ENCODE measurements around the gene PYGL.

PYGL gene

DNA sequence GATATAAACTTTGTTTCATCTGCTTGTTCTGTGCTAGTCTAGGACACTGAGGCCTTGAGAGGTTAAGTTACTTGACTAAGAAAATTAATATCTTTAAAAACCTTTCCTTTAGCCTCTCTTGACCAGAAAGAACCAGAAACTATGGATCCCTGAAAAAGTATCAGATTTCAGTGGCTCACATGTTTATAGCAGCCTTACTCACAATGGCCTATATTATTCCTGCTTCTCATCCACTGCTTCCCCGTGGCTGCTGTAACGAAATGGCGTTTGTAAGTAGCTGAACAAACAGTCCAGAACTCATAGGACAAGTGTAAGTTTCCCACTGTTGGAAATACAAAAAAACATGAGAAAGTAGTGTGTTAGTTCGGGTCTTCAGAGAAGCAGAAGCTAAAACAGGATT lies 3.2 kb upstream of the PYGL start:
- WGBS = 69% methylated on average over 4 of the region's 4 CpGs
- no peak for DNase-seq

DNA sequence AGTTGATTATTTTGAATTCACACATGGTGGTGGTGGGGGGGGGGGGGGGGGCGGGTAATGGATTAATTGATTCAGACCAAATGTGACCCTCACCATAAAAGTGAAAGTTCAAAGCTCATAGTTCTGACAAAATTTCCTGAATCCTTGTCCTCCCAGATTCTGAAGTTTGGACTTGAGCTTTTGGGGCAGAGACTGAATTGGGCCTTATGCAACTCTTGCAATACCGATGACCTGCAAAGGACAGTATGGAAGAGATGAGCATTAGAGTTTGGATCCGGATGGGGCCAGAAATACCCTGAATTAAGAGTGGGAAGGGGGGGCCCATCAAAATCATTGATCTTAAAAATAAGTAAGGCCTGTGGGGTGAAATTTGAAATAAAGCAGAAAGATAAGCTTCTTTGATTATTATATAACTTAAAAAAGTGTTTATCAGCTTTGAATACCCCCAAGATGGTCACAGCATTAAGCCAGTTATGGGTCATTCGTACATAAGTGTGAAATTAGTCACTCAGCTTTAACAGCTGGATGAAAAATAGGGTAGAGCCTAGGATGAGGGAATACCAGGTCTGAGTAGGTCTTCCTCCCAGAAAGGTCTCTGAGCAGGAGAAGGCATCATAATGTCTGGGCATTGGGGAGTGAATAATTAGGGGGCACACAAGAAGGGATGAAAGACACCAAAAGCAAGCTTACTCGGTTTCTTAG lies 2.1 kb upstream of the PYGL start:
- Histone ChIP-seq H2AFZ (ENCODE audit: low read depth, low read length) (no peak overlapping the region), H3K27ac (ENCODE audit: low read length, poor library complexity, severe bottlenecking) (no peak overlapping the region), H3K4me3 (ENCODE audit: insufficient read depth in 1 of 2, low read depth in 1 of 2, low read length in 2 of 2) (no peak overlapping the region), H2BK15ac (ENCODE audit: low read depth, poor library complexity, severe bottlenecking) (no peak overlapping the region), H3K36me3 (ENCODE audit: control insufficient read depth in 1 of 2, insufficient read depth in 2 of 2, low read depth in 1 of 2, low read length in 2 of 2) (peaks cover 0 to 9% of the 10 kb centered on the region in 2 experiments), H4K91ac (ENCODE audit: low read length) (no peak overlapping the region), H3K23ac (ENCODE audit: low read length in 2 of 2) (no peak overlapping the region), H3K27me3 (ENCODE audit: control insufficient read depth in 1 of 2, insufficient read depth in 1 of 2, low read length in 2 of 2) (no peaks in the 10 kb centered on the region), H3K4ac (ENCODE audit: low read depth in 1 of 2, low read length in 2 of 2) (no peak overlapping the region), H3K4me2 (ENCODE audit: low read length, poor library complexity, severe bottlenecking) (no peak overlapping the region), H2BK5ac (ENCODE audit: low read depth, low read length, poor library complexity, severe bottlenecking) (no peak overlapping the region), H3K14ac (ENCODE audit: low read length in 2 of 2) (no peak overlapping the region), H3K79me1 (replicated peaks; ENCODE audit: low read length, poor library complexity, severe bottlenecking) (peaks cover 2% of the 10 kb centered on the region), H4K8ac (ENCODE audit: low read length) (no peak overlapping the region), H2AK5ac (ENCODE audit: low read length, severe bottlenecking) (no peak overlapping the region), H3K9ac (ENCODE audit: low read length) (no peak overlapping the region), H3K9me3 (ENCODE audit: control insufficient read depth, low read length) (no peaks in the 10 kb centered on the region), H3K4me1 (ENCODE audit: control insufficient read depth, insufficient read depth, low read depth, low read length) (peaks cover 4% of the 10 kb centered on the region), H3K18ac (ENCODE audit: low read depth in 1 of 2, low read length in 2 of 2) (no peak overlapping the region), H2BK12ac (ENCODE audit: low read length in 2 of 2) (no peak overlapping the region), H2BK120ac (ENCODE audit: low read depth, low read length) (no peak overlapping the region)
- no peak for DNase-seq
- WGBS = 89% methylated on average over 4 of the region's 5 CpGs

More for the DNA sequence above, 3.2 kb upstream of the PYGL start:
- no peak overlapping the region for H3K27ac ChIP-seq (ENCODE audit: low read length, poor library complexity, severe bottlenecking)
- H3K9me3 ChIP-seq (ENCODE audit: control insufficient read depth, low read length) = no peaks in the 10 kb centered on the region
- no peak overlapping the region for H2BK12ac ChIP-seq (ENCODE audit: low read length in 2 of 2)
- H2AFZ ChIP-seq (ENCODE audit: low read depth, low read length) = peak overlapping the region; percentile 19
- no peak overlapping the region for H2BK5ac ChIP-seq (ENCODE audit: low read depth, low read length, poor library complexity, severe bottlenecking)
- H4K91ac ChIP-seq (ENCODE audit: low read length) = no peak overlapping the region
- no peak overlapping the region for H3K4me2 ChIP-seq (ENCODE audit: low read length, poor library complexity, severe bottlenecking)
- H3K4me1 ChIP-seq (ENCODE audit: control insufficient read depth, insufficient read depth, low read depth, low read length) = peaks cover 7% of the 10 kb centered on the region
- H3K9ac ChIP-seq (ENCODE audit: low read length) = no peak overlapping the region
- no peak overlapping the region for H4K8ac ChIP-seq (ENCODE audit: low read length)
- no peaks in the 10 kb centered on the region for H3K27me3 ChIP-seq (ENCODE audit: control insufficient read depth in 1 of 2, insufficient read depth in 1 of 2, low read length in 2 of 2)
- H2BK15ac ChIP-seq (ENCODE audit: low read depth, poor library complexity, severe bottlenecking) = no peak overlapping the region
- no peak overlapping the region for H2AK5ac ChIP-seq (ENCODE audit: low read length, severe bottlenecking)
- no peak overlapping the region for H3K14ac ChIP-seq (ENCODE audit: low read length in 2 of 2)
- H3K23ac ChIP-seq (ENCODE audit: low read length in 2 of 2) = no peak overlapping the region
- no peak overlapping the region for H3K4me3 ChIP-seq (ENCODE audit: insufficient read depth in 1 of 2, low read depth in 1 of 2, low read length in 2 of 2)
- H3K79me1 ChIP-seq (replicated peaks; ENCODE audit: low read length, poor library complexity, severe bottlenecking) = peaks cover 2% of the 10 kb centered on the region
- H3K36me3 ChIP-seq (ENCODE audit: control insufficient read depth in 1 of 2, insufficient read depth in 2 of 2, low read depth in 1 of 2, low read length in 2 of 2) = peaks cover 0 to 2% of the 10 kb centered on the region in 2 experiments
- H3K18ac ChIP-seq (ENCODE audit: low read depth in 1 of 2, low read length in 2 of 2) = no peak overlapping the region
- H3K4ac ChIP-seq (ENCODE audit: low read depth in 1 of 2, low read length in 2 of 2) = no peak overlapping the region
- no peak overlapping the region for H2BK120ac ChIP-seq (ENCODE audit: low read depth, low read length)

DNA sequence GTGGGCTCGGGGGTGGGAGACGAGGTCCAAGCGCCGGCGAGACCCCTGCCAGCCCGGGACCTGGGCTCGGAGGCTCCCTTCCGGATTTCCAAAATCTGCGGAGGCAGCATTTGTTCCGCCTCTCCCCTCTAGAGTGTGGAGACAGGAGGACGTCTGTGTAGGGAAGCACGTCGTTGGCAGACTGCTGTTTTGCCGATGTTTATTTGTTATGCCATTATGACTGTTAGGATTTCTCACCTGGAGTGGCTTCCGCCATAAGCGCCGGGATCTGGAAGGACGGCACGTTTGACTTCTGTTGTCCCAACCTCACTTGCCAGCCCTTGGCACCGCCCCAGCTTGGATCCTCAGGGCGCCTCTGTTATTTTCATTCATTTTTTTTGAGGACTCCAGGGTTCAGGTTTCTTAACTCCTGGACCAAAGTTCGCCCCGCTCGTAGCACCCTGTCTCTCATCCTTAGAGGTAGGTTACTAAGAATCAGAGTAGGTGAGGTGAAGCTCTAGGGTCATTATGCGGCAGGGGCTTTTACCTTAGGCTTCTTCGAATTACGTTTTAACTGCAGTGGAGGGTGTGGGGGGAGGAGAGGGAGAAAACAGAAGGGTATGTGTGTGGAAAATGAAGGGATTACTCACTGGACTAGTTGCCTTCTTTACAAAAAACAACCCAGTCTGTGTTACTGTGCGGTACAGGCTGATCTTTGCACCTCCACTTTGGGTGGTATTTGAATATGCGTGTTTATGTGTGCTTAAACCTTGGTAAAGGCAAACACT lies 547 bp upstream of the PYGL start:
- peak; percentile 57 for DNase-seq
- Histone ChIP-seq H3K36me3 (ENCODE audit: control insufficient read depth in 1 of 2, insufficient read depth in 2 of 2, low read depth in 1 of 2, low read length in 2 of 2) (peaks cover 0 to 9% of the 10 kb centered on the region in 2 experiments), H3K9ac (ENCODE audit: low read length) (peak overlapping the region; percentile 81), H2BK15ac (ENCODE audit: low read depth, poor library complexity, severe bottlenecking) (no peak overlapping the region), H3K14ac (ENCODE audit: low read length in 2 of 2) (no peak overlapping the region), H2BK120ac (ENCODE audit: low read depth, low read length) (peak overlapping the region; percentile 86), H2AFZ (ENCODE audit: low read depth, low read length) (peak overlapping the region; percentile 95), H3K4me2 (ENCODE audit: low read length, poor library complexity, severe bottlenecking) (peak overlapping the region; percentile 95), H3K4ac (ENCODE audit: low read depth in 1 of 2, low read length in 2 of 2) (no peak overlapping the region), H2BK12ac (ENCODE audit: low read length in 2 of 2) (peak overlapping the region in 1 of 2 experiments; percentile 33), H4K91ac (ENCODE audit: low read length) (no peak overlapping the region), H3K27me3 (ENCODE audit: control insufficient read depth in 1 of 2, insufficient read depth in 1 of 2, low read length in 2 of 2) (no peaks in the 10 kb centered on the region), H4K8ac (ENCODE audit: low read length) (peak overlapping the region; percentile 42), H3K4me1 (ENCODE audit: control insufficient read depth, insufficient read depth, low read depth, low read length) (peaks cover 4% of the 10 kb centered on the region), H3K23ac (ENCODE audit: low read length in 2 of 2) (no peak overlapping the region), H3K79me1 (replicated peaks; ENCODE audit: low read length, poor library complexity, severe bottlenecking) (peaks cover 3% of the 10 kb centered on the region), H3K18ac (ENCODE audit: low read depth in 1 of 2, low read length in 2 of 2) (peak overlapping the region; percentile 30 to 52), H3K27ac (ENCODE audit: low read length, poor library complexity, severe bottlenecking) (peak overlapping the region; percentile 73), H3K4me3 (ENCODE audit: insufficient read depth in 1 of 2, low read depth in 1 of 2, low read length in 2 of 2) (peak overlapping the region; percentile 88 to 97), H2AK5ac (ENCODE audit: low read length, severe bottlenecking) (no peak overlapping the region), H2BK5ac (ENCODE audit: low read depth, low read length, poor library complexity, severe bottlenecking) (peak overlapping the region; percentile 52), H3K9me3 (ENCODE audit: control insufficient read depth, low read length) (no peaks in the 10 kb centered on the region)
- 7% methylated on average over 28 of the region's 29 CpGs for WGBS

DNA sequence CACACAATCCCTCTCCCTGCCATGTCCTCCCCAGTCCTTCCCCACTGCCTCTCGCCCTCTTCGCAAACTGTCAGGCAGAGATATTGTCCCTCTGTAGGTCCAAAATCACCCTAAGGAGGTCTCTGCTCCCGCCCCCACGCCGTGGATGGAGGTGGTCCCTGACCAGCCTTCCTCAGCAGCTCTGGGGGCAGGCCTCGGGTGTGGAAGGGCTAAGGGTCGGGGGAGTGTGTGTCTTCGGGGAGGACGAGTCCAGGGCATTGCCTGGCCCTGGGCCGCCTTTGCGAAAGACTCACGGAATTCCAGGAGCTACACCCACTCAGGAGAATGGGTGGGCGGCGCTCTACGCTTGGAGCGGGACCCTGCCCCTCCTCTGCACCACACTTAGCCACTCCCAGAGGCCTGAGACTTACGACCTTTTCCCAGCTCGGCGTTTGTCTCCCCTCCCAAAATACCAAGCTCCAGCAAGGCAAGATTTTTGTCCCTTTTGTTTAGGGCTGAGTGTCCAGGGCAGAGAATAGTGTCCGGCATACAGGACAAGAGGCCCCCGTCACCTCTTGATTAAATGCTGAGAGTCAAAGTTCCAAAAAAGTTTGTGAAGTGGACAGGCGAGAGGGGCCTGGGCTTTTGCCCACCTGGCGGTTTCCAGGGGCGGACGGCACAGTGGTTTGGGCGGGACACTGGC lies 881 bp downstream of the PYGL start:
- peak overlapping the region in 1 of 2 experiments; percentile 21 for H2BK12ac ChIP-seq (ENCODE audit: low read length in 2 of 2)
- peak overlapping the region; percentile 88 to 97 for H3K4me3 ChIP-seq (ENCODE audit: insufficient read depth in 1 of 2, low read depth in 1 of 2, low read length in 2 of 2)
- H3K9ac ChIP-seq (ENCODE audit: low read length) = peak overlapping the region; percentile 81
- H4K8ac ChIP-seq (ENCODE audit: low read length) = no peak overlapping the region
- peaks cover 0 to 9% of the 10 kb centered on the region in 2 experiments for H3K36me3 ChIP-seq (ENCODE audit: control insufficient read depth in 1 of 2, insufficient read depth in 2 of 2, low read depth in 1 of 2, low read length in 2 of 2)
- no peaks in the 10 kb centered on the region for H3K27me3 ChIP-seq (ENCODE audit: control insufficient read depth in 1 of 2, insufficient read depth in 1 of 2, low read length in 2 of 2)
- peak overlapping the region; percentile 95 for H2AFZ ChIP-seq (ENCODE audit: low read depth, low read length)
- H3K23ac ChIP-seq (ENCODE audit: low read length in 2 of 2) = no peak overlapping the region
- peak overlapping the region in 1 of 2 experiments; percentile 8 for H3K4ac ChIP-seq (ENCODE audit: low read depth in 1 of 2, low read length in 2 of 2)
- WGBS = 7% methylated on average over 24 of the region's 26 CpGs
- H3K4me1 ChIP-seq (ENCODE audit: control insufficient read depth, insufficient read depth, low read depth, low read length) = peaks cover 4% of the 10 kb centered on the region
- no peak overlapping the region for H2BK120ac ChIP-seq (ENCODE audit: low read depth, low read length)
- H2AK5ac ChIP-seq (ENCODE audit: low read length, severe bottlenecking) = no peak overlapping the region
- H4K91ac ChIP-seq (ENCODE audit: low read length) = no peak overlapping the region
- peak overlapping the region; percentile 9 for H3K27ac ChIP-seq (ENCODE audit: low read length, poor library complexity, severe bottlenecking)
- peaks cover 4% of the 10 kb centered on the region for H3K79me1 ChIP-seq (replicated peaks; ENCODE audit: low read length, poor library complexity, severe bottlenecking)
- H3K14ac ChIP-seq (ENCODE audit: low read length in 2 of 2) = peak overlapping the region in 1 of 2 experiments; percentile 87
- H3K18ac ChIP-seq (ENCODE audit: low read depth in 1 of 2, low read length in 2 of 2) = peak overlapping the region; percentile 77 to 90
- H2BK5ac ChIP-seq (ENCODE audit: low read depth, low read length, poor library complexity, severe bottlenecking) = no peak overlapping the region
- peak; percentile 59 for DNase-seq
- H3K4me2 ChIP-seq (ENCODE audit: low read length, poor library complexity, severe bottlenecking) = peak overlapping the region; percentile 95
- H2BK15ac ChIP-seq (ENCODE audit: low read depth, poor library complexity, severe bottlenecking) = no peak overlapping the region
- no peaks in the 10 kb centered on the region for H3K9me3 ChIP-seq (ENCODE audit: control insufficient read depth, low read length)
